ENCODE results near the gene SLC6A1. TPM values are rescaled to one million over a fixed set of nuclear protein-coding genes. Genes with fewer than 3 reads are reported as not detected.

Gene SLC6A1
- total RNA-seq, 2 experiments from 2014 or later = not detected

GRCh38 chr3:10956986-10957385, 35.6 kb upstream of the SLC6A1 start:
- ChIA-PET CTCF (no interaction called here), POLR2A (no interaction called here)
- Histone ChIP-seq H3K36me3 (ENCODE audit: insufficient read depth, low read length) (no peaks in the 10 kb centered on the region), H3K4me1 (ENCODE audit: insufficient read depth, low read length) (no peaks in the 10 kb centered on the region), H3K4me3 (ENCODE audit: low read length) (no peak overlapping the region), H3K9me3 (ENCODE audit: control insufficient read depth in 1 of 2, insufficient read depth in 1 of 2, low read length in 2 of 2) (peaks cover 0 to 7% of the 10 kb centered on the region in 2 experiments), H3K27me3 (ENCODE audit: control insufficient read depth in 1 of 2, insufficient read depth in 2 of 2, low read length in 2 of 2) (no peaks in the 10 kb centered on the region), H3K27ac (ENCODE audit: low read depth in 1 of 2, low read length in 2 of 2) (no peak overlapping the region)
- intact Hi-C loops (cut with DNase I, micrococcal nuclease) = no loop called here
- no peaks in the 10 kb centered on the region for H3K9me3 Mint-ChIP-seq
- peaks cover 19% of the 10 kb centered on the region for H3K27me3 Mint-ChIP-seq
- H3K27ac Mint-ChIP-seq = no peak overlapping the region
- H3K4me1 Mint-ChIP-seq (ENCODE audit: low read depth) = no peaks in the 10 kb centered on the region
- DNase-seq = no peak
- ATAC-seq (ENCODE audit: poor library complexity) = no peak
- no peak overlapping the region for H3K4me3 Mint-ChIP-seq
- H3K36me3 Mint-ChIP-seq (ENCODE audit: low read depth) = no peaks in the 10 kb centered on the region
- no peak for TF ChIP-seq CTCF (IDR thresholded peaks at IDR 0.05)

- Mint-ChIP-seq H3K4me3 (no peak overlapping the region), H3K27ac (no peak overlapping the region), H3K9me3 (no peaks in the 10 kb centered on the region), H3K36me3 (ENCODE audit: low read depth) (no peaks in the 10 kb centered on the region), H3K4me1 (ENCODE audit: low read depth) (no peaks in the 10 kb centered on the region), H3K27me3 (peaks cover 24% of the 10 kb centered on the region)
- H3K9me3 ChIP-seq (ENCODE audit: control insufficient read depth in 1 of 2, insufficient read depth in 1 of 2, low read length in 2 of 2) = peaks cover 0 to 7% of the 10 kb centered on the region in 2 experiments
- TF ChIP-seq CTCF (IDR thresholded peaks at IDR 0.05) = no peak
- no peaks in the 10 kb centered on the region for H3K27me3 ChIP-seq (ENCODE audit: control insufficient read depth in 1 of 2, insufficient read depth in 2 of 2, low read length in 2 of 2)
- ChIA-PET POLR2A (no interaction called here), CTCF (no interaction called here)
- no peak overlapping the region for H3K27ac ChIP-seq (ENCODE audit: low read depth in 1 of 2, low read length in 2 of 2)
- H3K4me1 ChIP-seq (ENCODE audit: insufficient read depth, low read length) = no peaks in the 10 kb centered on the region
- no peaks in the 10 kb centered on the region for H3K36me3 ChIP-seq (ENCODE audit: insufficient read depth, low read length)
- intact Hi-C loops (cut with DNase I, micrococcal nuclease) = no loop called here
- no peak overlapping the region for H3K4me3 ChIP-seq (ENCODE audit: low read length)
- ATAC-seq (ENCODE audit: poor library complexity) = no peak
- no peak for DNase-seq
Measured at GRCh38 chr3:10957976-10958749, 34.4 kb upstream of the SLC6A1 start.

- Mint-ChIP-seq H3K27ac (no peak overlapping the region), H3K36me3 (ENCODE audit: low read depth) (no peaks in the 10 kb centered on the region), H3K4me1 (ENCODE audit: low read depth) (no peaks in the 10 kb centered on the region), H3K9me3 (no peaks in the 10 kb centered on the region), H3K27me3 (peaks cover 39% of the 10 kb centered on the region), H3K4me3 (no peak overlapping the region)
- H3K4me3 ChIP-seq (ENCODE audit: low read length) = no peak overlapping the region
- POLR2A ChIA-PET = no interaction called here
- intact Hi-C loops (cut with DNase I, micrococcal nuclease) = no loop called here
- no peaks in the 10 kb centered on the region for H3K4me1 ChIP-seq (ENCODE audit: insufficient read depth, low read length)
- no peaks in the 10 kb centered on the region for H3K36me3 ChIP-seq (ENCODE audit: insufficient read depth, low read length)
- ATAC-seq (ENCODE audit: poor library complexity) = no peak
- no peak for TF ChIP-seq CTCF (IDR thresholded peaks at IDR 0.05)
- H3K27ac ChIP-seq (ENCODE audit: low read depth in 1 of 2, low read length in 2 of 2) = no peak overlapping the region
- peaks cover 0 to 2% of the 10 kb centered on the region in 2 experiments for H3K27me3 ChIP-seq (ENCODE audit: control insufficient read depth in 1 of 2, insufficient read depth in 2 of 2, low read length in 2 of 2)
- peaks cover 0 to 7% of the 10 kb centered on the region in 2 experiments for H3K9me3 ChIP-seq (ENCODE audit: control insufficient read depth in 1 of 2, insufficient read depth in 1 of 2, low read length in 2 of 2)
- no peak for DNase-seq
- CTCF ChIA-PET = no interaction called here
Measured at GRCh38 chr3:10960255-10960654, 32.3 kb upstream of the SLC6A1 start.

Data from CD4-positive, alpha-beta T cell (primary cell).